Measurements from ENCODE around the gene GDE1.

GDE1 gene

GRCh38 chr16:19463468-19464315, 58.2 kb downstream of the GDE1 start:
- no peaks in the 10 kb centered on the region for H3K9me3 ChIP-seq (ENCODE audit: insufficient read depth, low read length)
- no peaks in the 10 kb centered on the region for H3F3A ChIP-seq (ENCODE audit: insufficient read depth)
- no peak overlapping the region for H3K4me2 ChIP-seq (ENCODE audit: low read depth, low read length, poor library complexity, severe bottlenecking)
- H3K9me2 ChIP-seq (replicated peaks; ENCODE audit: insufficient read depth, low read length), result no peaks in the 10 kb centered on the region
- no peak for TF ChIP-seq EZH2phosphoT487 (conservative IDR thresholded peaks at IDR 0.05; ENCODE audit: low read length)
- TF ChIP-seq CTCF (IDR thresholded peaks at IDR 0.05; ENCODE audit: insufficient read depth, low read length, poor library complexity, severe bottlenecking), result no peak
- no peaks in the 10 kb centered on the region for H3K79me2 ChIP-seq (ENCODE audit: insufficient read depth, low read length)
- no peak overlapping the region for H3K27ac ChIP-seq (ENCODE audit: low read depth, low read length)
- no peaks in the 10 kb centered on the region for H4K20me1 ChIP-seq (ENCODE audit: low read depth, low read length)
- H3K27me3 ChIP-seq (ENCODE audit: low read length), result no peaks in the 10 kb centered on the region
- H2AFZ ChIP-seq (ENCODE audit: low read depth, low read length, severe bottlenecking), result no peak overlapping the region
- H3K4me3 ChIP-seq (ENCODE audit: insufficient read depth, low read length, poor library complexity, severe bottlenecking), result no peak overlapping the region
- no peaks in the 10 kb centered on the region for H3K36me3 ChIP-seq (ENCODE audit: low read length)
- no peak overlapping the region for H3K9ac ChIP-seq (ENCODE audit: low read length)

DNA sequence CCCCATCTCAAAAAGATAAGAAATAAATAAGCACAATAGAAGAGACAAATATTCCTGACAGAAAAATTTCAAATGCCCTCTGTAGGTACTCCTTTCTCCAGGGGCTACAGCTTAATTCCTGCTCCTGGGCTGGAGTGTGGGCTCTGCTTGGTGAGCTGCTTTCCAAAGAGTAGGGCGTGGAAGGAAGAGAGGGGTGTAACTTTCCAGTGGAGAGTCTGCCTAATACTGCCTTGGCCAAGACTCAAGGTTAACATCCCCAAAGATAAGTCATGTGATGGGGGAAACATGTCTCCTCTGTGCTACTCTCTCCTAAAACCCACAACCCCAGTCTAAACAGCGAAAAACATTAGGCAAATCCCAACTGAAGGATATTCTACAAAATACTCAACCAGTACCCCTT, 61.5 kb downstream of the GDE1 start:
- Histone ChIP-seq H3K9me3 (ENCODE audit: insufficient read depth, low read length) (no peaks in the 10 kb centered on the region), H3F3A (ENCODE audit: insufficient read depth) (no peaks in the 10 kb centered on the region), H3K79me2 (ENCODE audit: insufficient read depth, low read length) (no peaks in the 10 kb centered on the region), H3K36me3 (ENCODE audit: low read length) (no peaks in the 10 kb centered on the region), H3K27me3 (ENCODE audit: low read length) (no peaks in the 10 kb centered on the region), H3K9ac (ENCODE audit: low read length) (no peak overlapping the region), H2AFZ (ENCODE audit: low read depth, low read length, severe bottlenecking) (no peak overlapping the region), H3K27ac (ENCODE audit: low read depth, low read length) (no peak overlapping the region), H3K4me2 (ENCODE audit: low read depth, low read length, poor library complexity, severe bottlenecking) (no peak overlapping the region), H4K20me1 (ENCODE audit: low read depth, low read length) (no peaks in the 10 kb centered on the region), H3K9me2 (replicated peaks; ENCODE audit: insufficient read depth, low read length) (no peaks in the 10 kb centered on the region), H3K4me3 (ENCODE audit: insufficient read depth, low read length, poor library complexity, severe bottlenecking) (no peak overlapping the region)
- TF ChIP-seq EZH2phosphoT487 (conservative IDR thresholded peaks at IDR 0.05; ENCODE audit: low read length) (no peak), CTCF (IDR thresholded peaks at IDR 0.05; ENCODE audit: insufficient read depth, low read length, poor library complexity, severe bottlenecking) (no peak)

DNA sequence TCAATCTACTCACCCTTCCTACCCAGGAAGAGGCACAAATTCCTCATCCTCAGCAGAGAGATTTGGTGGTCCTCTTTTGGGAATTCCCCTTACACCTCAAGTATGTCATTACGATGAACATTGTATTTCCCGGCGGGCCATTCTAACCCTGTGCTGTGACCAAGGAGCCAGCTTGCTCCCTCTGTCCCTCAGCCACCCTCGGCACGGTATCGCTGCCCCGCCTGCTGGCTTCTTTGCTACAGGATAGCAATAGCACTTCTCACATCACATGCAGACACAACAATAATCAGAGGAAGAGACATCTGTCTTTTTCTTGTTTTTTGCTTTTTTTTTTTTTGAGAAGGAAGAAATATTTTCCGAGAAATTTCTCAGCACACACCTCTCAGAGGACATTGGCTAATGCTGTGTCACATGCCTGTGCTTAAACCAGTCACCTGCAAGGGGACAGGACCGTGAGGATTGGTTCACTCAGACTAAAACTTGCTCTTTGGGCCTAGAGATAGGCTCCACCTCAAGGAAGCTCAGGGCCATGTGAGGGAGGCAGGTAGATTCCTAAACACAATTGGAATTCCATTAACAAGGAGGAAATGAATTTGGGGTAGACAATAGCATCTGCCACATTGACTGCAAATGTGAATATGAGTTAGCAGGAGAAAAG, 63.0 kb downstream of the GDE1 start:
- Histone ChIP-seq H3K27me3 (ENCODE audit: low read length) (no peaks in the 10 kb centered on the region), H4K20me1 (ENCODE audit: low read depth, low read length) (no peaks in the 10 kb centered on the region), H3K36me3 (ENCODE audit: low read length) (no peaks in the 10 kb centered on the region), H3K9me3 (ENCODE audit: insufficient read depth, low read length) (no peaks in the 10 kb centered on the region), H3K9me2 (replicated peaks; ENCODE audit: insufficient read depth, low read length) (no peaks in the 10 kb centered on the region), H2AFZ (ENCODE audit: low read depth, low read length, severe bottlenecking) (no peak overlapping the region), H3K79me2 (ENCODE audit: insufficient read depth, low read length) (no peaks in the 10 kb centered on the region), H3K27ac (ENCODE audit: low read depth, low read length) (no peak overlapping the region), H3K4me2 (ENCODE audit: low read depth, low read length, poor library complexity, severe bottlenecking) (no peak overlapping the region), H3F3A (ENCODE audit: insufficient read depth) (no peaks in the 10 kb centered on the region), H3K9ac (ENCODE audit: low read length) (no peak overlapping the region), H3K4me3 (ENCODE audit: insufficient read depth, low read length, poor library complexity, severe bottlenecking) (no peak overlapping the region)
- TF ChIP-seq EZH2phosphoT487 (conservative IDR thresholded peaks at IDR 0.05; ENCODE audit: low read length) (no peak), CTCF (IDR thresholded peaks at IDR 0.05; ENCODE audit: insufficient read depth, low read length, poor library complexity, severe bottlenecking) (no peak)

All from SU-DHL-6 (cell line).